GM12864 (cell line): Measurements from ENCODE around the gene EIF2S3.
"Not testable (repeated sequence)": the region's sequence is repeated elsewhere in the genome, so short reads cannot be mapped to it uniquely, and the experiment has no call there.

Experiments
- DNase-seq: peaks from one replicate; pipeline ENCODE4 v3.0.0-alpha.2; 2011; ENCODE audit warnings: low read depth
- H3K4me3 ChIP-seq: 2 replicates; pipeline ENCODE4 v1.5.1; 2011; ENCODE audit warnings: mild to moderate bottlenecking, low read depth, low read length, control low read depth
- CTCF ChIP-seq: IDR thresholded peaks from 2 replicates; pipeline ENCODE4 v1.5.1; 2011; ENCODE audit warnings: low read depth, mild to moderate bottlenecking, moderate library complexity, low read length, control low read depth, inconsistent platforms; ENCODE audit errors: missing control alignments

EIF2S3 gene

GRCh38 chrX:24025741-24026403 lies 28.9 kb upstream of the EIF2S3 start:
- no peak for TF ChIP-seq CTCF
- DNase-seq, result no peak
- H3K4me3 ChIP-seq, result peak overlapping the region; percentile 77

- no peak for DNase-seq
- no peak for TF ChIP-seq CTCF
- peak overlapping the region; percentile 77; the same call in 1 of the 2 replicates for H3K4me3 ChIP-seq
These were observed 28.3 kb upstream of the EIF2S3 start for GRCh38 chrX:24026432-24026831.

- TF ChIP-seq CTCF, result no peak
- peak within 1 kb of the TSS; percentile 77 for H3K4me3 ChIP-seq
- no peak for DNase-seq
These were observed 27.7 kb upstream of the EIF2S3 start, which contains the start of gene KLHL15 for GRCh38 chrX:24027086-24027485. Gene KLHL15, minus strand, starts transcription at chrX:24027186. Its CDS starts 20,493 bp downstream, at chrX:24006693.

GRCh38 chrX:24027985-24028384 lies 26.8 kb upstream of the EIF2S3 start:
- H3K4me3 ChIP-seq, result no peak overlapping the region
- DNase-seq, result no peak
- TF ChIP-seq CTCF, result no peak

- no peak for TF ChIP-seq CTCF
- no peak for DNase-seq
- H3K4me3 ChIP-seq, result no peak overlapping the region
These were observed 24.2 kb upstream of the EIF2S3 start for GRCh38 chrX:24030597-24030996.

- no peak overlapping the region for H3K4me3 ChIP-seq
- no peak for TF ChIP-seq CTCF
- no peak for DNase-seq
These were observed 20.3 kb upstream of the EIF2S3 start for GRCh38 chrX:24034485-24034884.

- no peak for TF ChIP-seq CTCF
- no peak for DNase-seq
- H3K4me3 ChIP-seq, result no peak overlapping the region
These were observed 17.0 kb upstream of the EIF2S3 start for GRCh38 chrX:24037729-24038128.

- not testable (repeated sequence) for H3K4me3 ChIP-seq, DNase-seq
These were observed 8.7 kb upstream of the EIF2S3 start for GRCh38 chrX:24046060-24046459.

- H3K4me3 ChIP-seq, DNase-seq: not testable (repeated sequence)
These were observed 5.1 kb upstream of the EIF2S3 start for GRCh38 chrX:24049643-24050042.

- not testable (repeated sequence) for DNase-seq, H3K4me3 ChIP-seq
These were observed 4.0 kb upstream of the EIF2S3 start for GRCh38 chrX:24050522-24051318.
